Hepatocyte (in vitro differentiated cells): Measurements from ENCODE around the gene DIAPH1.

ENCODE experiments used
- CTCF ChIP-seq: fragments of 200-600 bp; sonication (generic); IDR thresholded peaks from 2 replicates; pipeline ENCODE4 v1.5.1; 2016; ENCODE audit warnings: antibody characterized with exemption, mild to moderate bottlenecking; ENCODE audit not compliant: poor library complexity
- EZH2 ChIP-seq: fragments of 200-600 bp; sonication (generic); IDR thresholded peaks from 2 replicates; pipeline ENCODE4 v1.6.1; 2016; ENCODE audit warnings: antibody characterized with exemption, mild to moderate bottlenecking, borderline replicate concordance
- EZH2phosphoT487 ChIP-seq: fragments of 200-600 bp; sonication (generic); IDR thresholded peaks from one replicate; pipeline ENCODE4 v1.6.1; 2018; ENCODE audit warnings: antibody characterized with exemption, mild to moderate bottlenecking, low read depth, moderate library complexity; ENCODE audit not compliant: unreplicated experiment, severe bottlenecking

DNA sequence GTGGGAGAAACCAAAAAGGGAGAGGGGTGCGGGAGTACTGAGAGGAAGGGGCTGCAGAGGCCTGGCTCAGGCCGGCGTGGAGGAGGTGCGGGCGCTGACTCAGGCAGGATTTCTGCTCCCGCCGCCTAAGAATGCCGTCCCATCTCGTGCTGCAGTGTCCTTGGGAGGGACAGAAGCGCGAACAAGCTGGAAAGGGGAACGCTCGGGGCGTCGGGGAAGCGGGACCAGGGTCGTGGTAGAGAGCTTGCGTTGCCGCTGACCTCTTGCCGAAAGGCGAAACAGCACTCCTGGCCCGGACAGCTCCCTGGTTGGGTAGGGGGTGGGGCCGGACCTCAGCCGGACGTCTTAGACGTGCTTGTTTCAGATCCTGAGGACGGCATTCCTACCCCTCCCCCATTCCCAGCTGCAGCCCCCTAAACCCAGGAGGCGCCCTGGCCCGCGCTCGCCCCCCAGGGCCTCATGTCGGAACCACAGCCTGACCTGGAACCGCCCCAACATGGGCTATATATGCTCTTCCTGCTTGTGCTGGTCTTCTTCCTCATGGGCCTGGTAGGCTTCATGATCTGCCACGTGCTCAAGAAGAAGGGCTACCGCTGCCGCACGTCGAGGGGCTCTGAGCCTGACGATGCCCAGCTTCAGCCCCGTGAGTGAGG lies 19.1 kb upstream of the DIAPH1 start:
- TF ChIP-seq CTCF, result peak; percentile 34
- TF ChIP-seq EZH2, result no peak
- TF ChIP-seq EZH2phosphoT487, result no peak
